Smooth muscle cell (in vitro differentiated cells): ENCODE results near the gene NFIX. TPM values are rescaled to one million over a fixed set of nuclear protein-coding genes. Genes with fewer than 3 reads are reported as not detected.

Experiments used
- DNase-seq: peaks from one replicate; lab custom pipeline; 2025; ENCODE audit not compliant: unreplicated experiment; lab: John Stamatoyannopoulos, UW
- H2AFZ ChIP-seq: fragments of 200-600 bp; sonication (generic); 2 replicates; pipeline ENCODE4 v1.6.0; 2016; ENCODE audit warnings: antibody characterized with exemption, low read depth, mild to moderate bottlenecking
- H3F3A ChIP-seq: fragments of 200-600 bp; sonication (generic); 2 replicates; pipeline ENCODE4 v1.6.0; 2017; ENCODE audit warnings: antibody characterized with exemption, low read depth
- H3K27ac ChIP-seq: fragments of 200-600 bp; sonication (generic); 2 replicates; pipeline ENCODE4 v1.5.1; 2016; ENCODE audit warnings: low read depth, mild to moderate bottlenecking
- H3K27me3 ChIP-seq: fragments of 200-600 bp; sonication (generic); 2 replicates; pipeline ENCODE4 v1.6.1; 2016; ENCODE audit warnings: low read depth, mild to moderate bottlenecking
- H3K36me3 ChIP-seq: fragments of 200-600 bp; sonication (generic); 2 replicates; pipeline ENCODE4 v1.5.1; 2016; ENCODE audit warnings: low read depth
- H3K4me1 ChIP-seq: fragments of 200-600 bp; sonication (generic); 2 replicates; pipeline ENCODE4 v1.5.1; 2016; ENCODE audit warnings: low read depth
- H3K4me2 ChIP-seq: fragments of 200-600 bp; sonication (generic); 2 replicates; pipeline ENCODE4 v1.6.0; 2016; ENCODE audit warnings: mild to moderate bottlenecking
- H3K4me3 ChIP-seq: fragments of 200-600 bp; sonication (generic); 2 replicates; pipeline ENCODE4 v1.5.1; 2016; ENCODE audit warnings: mild to moderate bottlenecking
- H3K79me2 ChIP-seq: fragments of 200-600 bp; sonication (generic); 2 replicates; pipeline ENCODE4 v1.6.0; 2016; ENCODE audit warnings: low read depth, mild to moderate bottlenecking
- H3K9ac ChIP-seq: fragments of 200-600 bp; sonication (generic); 2 replicates; pipeline ENCODE4 v1.6.0; 2016; ENCODE audit warnings: low read depth
- H3K9me3 ChIP-seq: fragments of 200-600 bp; sonication (generic); replicated peaks from 2 replicates; pipeline ENCODE4 v1.5.1; 2016; ENCODE audit warnings: low read depth
- H4K20me1 ChIP-seq: fragments of 200-600 bp; sonication (generic); 2 replicates; pipeline ENCODE4 v1.6.0; 2016; ENCODE audit warnings: low read depth
- CTCF ChIP-seq: fragments of 200-600 bp; sonication (generic); IDR thresholded peaks from 2 replicates; pipeline ENCODE4 v1.5.1; 2017; ENCODE audit warnings: borderline replicate concordance, mild to moderate bottlenecking, antibody characterized with exemption; ENCODE audit not compliant: insufficient read depth, poor library complexity, severe bottlenecking
- WGBS: methylation state at CpG from one replicate; pipeline ENCODE4 v1.1.7; 2016; ENCODE audit warnings: low lambda C conversion rate; 5-methylcytosine and 5-hydroxymethylcytosine counted together
- polyA plus RNA-seq: library from polyadenylated mRNA; unstranded; fragments of >200 nt; fragmentation: Nextera tagmentation; extraction: Ambion mirVana; gene quantifications from 2 replicates; pipeline ENCODE4 v1.2.1, GENCODE V29; 2016
- total RNA-seq: library from RNA; depleted of rRNA; stranded (reverse); fragments of >200 nt; gene quantifications from 2 replicates; pipeline ENCODE4 v1.2.3, GENCODE V29; 2014

NFIX gene
- total and polyA plus RNA-seq, 2 experiments from 2014 or later, result 1.9 to 2.3 TPM

- 86% methylated on average over 6 of the region's 6 CpGs for WGBS
Measured at GRCh38 chr19:13027557-13027956, 32.3 kb downstream of the NFIX start.

GRCh38 chr19:13028027-13028426 is 32.8 kb downstream of the NFIX start:
- WGBS, result 78% methylated on average over 3 of the region's 3 CpGs
- no peaks in the 10 kb centered on the region for H3K36me3 ChIP-seq
- H4K20me1 ChIP-seq, result peaks cover 28% of the 10 kb centered on the region
- no peak overlapping the region for H3K4me2 ChIP-seq
- H3K9ac ChIP-seq, result no peak overlapping the region
- H3F3A ChIP-seq, result no peaks in the 10 kb centered on the region
- no peak overlapping the region for H3K27ac ChIP-seq
- no peak for DNase-seq
- no peaks in the 10 kb centered on the region for H3K79me2 ChIP-seq
- H3K27me3 ChIP-seq, result peaks cover 76% of the 10 kb centered on the region
- no peak for TF ChIP-seq CTCF
- no peaks in the 10 kb centered on the region for H3K9me3 ChIP-seq
- peaks cover 21% of the 10 kb centered on the region for H3K4me1 ChIP-seq
- H2AFZ ChIP-seq, result no peak overlapping the region
- no peak overlapping the region for H3K4me3 ChIP-seq

More at GRCh38 chr19:13027557-13027956, 32.3 kb downstream of the NFIX start:
- no peak overlapping the region for H3K27ac ChIP-seq
- no peak overlapping the region for H3K4me3 ChIP-seq
- H3K27me3 ChIP-seq, result peaks cover 81% of the 10 kb centered on the region
- H3K4me2 ChIP-seq, result no peak overlapping the region
- H3K9me3 ChIP-seq, result no peaks in the 10 kb centered on the region
- no peaks in the 10 kb centered on the region for H3K36me3 ChIP-seq
- TF ChIP-seq CTCF, result no peak
- no peak for DNase-seq
- no peak overlapping the region for H2AFZ ChIP-seq
- peaks cover 25% of the 10 kb centered on the region for H3K4me1 ChIP-seq
- no peaks in the 10 kb centered on the region for H3K79me2 ChIP-seq
- peaks cover 31% of the 10 kb centered on the region for H4K20me1 ChIP-seq
- no peaks in the 10 kb centered on the region for H3F3A ChIP-seq
- no peak overlapping the region for H3K9ac ChIP-seq

GRCh38 chr19:13029301-13029880 is 34.1 kb downstream of the NFIX start:
- Histone ChIP-seq H3K9me3 (no peaks in the 10 kb centered on the region), H3K4me2 (no peak overlapping the region), H3K27me3 (peaks cover 63% of the 10 kb centered on the region), H3K36me3 (no peaks in the 10 kb centered on the region), H3K9ac (no peak overlapping the region), H3K4me1 (peaks cover 12% of the 10 kb centered on the region), H3F3A (no peaks in the 10 kb centered on the region), H3K4me3 (no peak overlapping the region), H2AFZ (no peak overlapping the region), H4K20me1 (peaks cover 22% of the 10 kb centered on the region), H3K27ac (no peak overlapping the region), H3K79me2 (no peaks in the 10 kb centered on the region)
- no peak for DNase-seq
- WGBS, result 72% methylated on average over 9 of the region's 9 CpGs
- TF ChIP-seq CTCF, result no peak

- TF ChIP-seq CTCF, result peak; percentile 24
- peaks cover 12% of the 10 kb centered on the region for H3K4me1 ChIP-seq
- DNase-seq, result no peak
- H3K4me3 ChIP-seq, result no peak overlapping the region
- no peaks in the 10 kb centered on the region for H3F3A ChIP-seq
- H4K20me1 ChIP-seq, result peaks cover 17% of the 10 kb centered on the region
- no peak overlapping the region for H3K9ac ChIP-seq
- H2AFZ ChIP-seq, result no peak overlapping the region
- no peaks in the 10 kb centered on the region for H3K79me2 ChIP-seq
- WGBS, result 47% methylated on average over 10 of the region's 10 CpGs
- H3K9me3 ChIP-seq, result no peaks in the 10 kb centered on the region
- H3K4me2 ChIP-seq, result no peak overlapping the region
- peaks cover 58% of the 10 kb centered on the region for H3K27me3 ChIP-seq
- no peak overlapping the region for H3K27ac ChIP-seq
- no peaks in the 10 kb centered on the region for H3K36me3 ChIP-seq
Measured at GRCh38 chr19:13029893-13030292, 34.6 kb downstream of the NFIX start.
